HG03460 (cell line): ENCODE data around the gene ZFYVE28.

Experiments used
- ATAC-seq: cut with Tn5 transposase; IDR thresholded peaks from one replicate; pipeline ENCODE4 v1.9.1; 2021; ENCODE audit not compliant: unreplicated experiment

Gene ZFYVE28

GRCh38 chr4:2306773-2307410, 111.6 kb downstream of the ZFYVE28 start:
- no peak for ATAC-seq

DNA sequence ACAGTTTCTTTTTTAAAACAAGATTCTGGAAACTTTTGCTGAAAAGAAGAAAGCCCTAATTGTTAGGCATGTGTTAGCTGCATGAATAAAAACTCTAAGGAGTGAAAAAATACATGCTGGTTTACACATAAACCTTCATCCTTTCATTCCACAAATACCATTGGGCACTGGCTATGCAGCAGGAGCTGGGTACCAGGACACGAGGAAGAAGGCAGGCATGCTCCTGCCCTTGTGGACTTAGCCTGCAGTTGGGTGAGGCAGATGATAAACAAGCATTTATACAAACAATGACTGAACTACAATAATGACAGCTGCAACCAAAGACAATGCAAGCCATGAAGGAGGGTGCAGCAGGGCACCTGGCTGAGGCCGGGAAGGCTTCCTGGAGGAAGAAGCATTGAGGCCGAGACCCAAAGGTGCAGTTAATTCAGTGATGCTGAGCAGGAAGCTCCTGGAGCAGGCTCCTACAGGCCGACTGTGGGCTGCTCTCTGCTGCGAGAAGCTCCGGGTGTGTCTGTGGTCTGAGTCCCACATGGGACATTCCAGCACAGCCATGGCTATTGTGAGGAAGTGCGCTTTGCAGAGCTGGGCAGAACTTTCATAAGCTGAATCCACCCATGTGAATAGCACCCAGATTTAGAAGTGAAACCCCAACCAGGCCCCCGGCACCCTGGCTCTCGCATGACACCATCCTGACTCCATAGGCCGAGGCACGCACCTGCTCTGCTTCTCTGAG, 112.5 kb downstream of the ZFYVE28 start:
- ATAC-seq = no peak

DNA sequence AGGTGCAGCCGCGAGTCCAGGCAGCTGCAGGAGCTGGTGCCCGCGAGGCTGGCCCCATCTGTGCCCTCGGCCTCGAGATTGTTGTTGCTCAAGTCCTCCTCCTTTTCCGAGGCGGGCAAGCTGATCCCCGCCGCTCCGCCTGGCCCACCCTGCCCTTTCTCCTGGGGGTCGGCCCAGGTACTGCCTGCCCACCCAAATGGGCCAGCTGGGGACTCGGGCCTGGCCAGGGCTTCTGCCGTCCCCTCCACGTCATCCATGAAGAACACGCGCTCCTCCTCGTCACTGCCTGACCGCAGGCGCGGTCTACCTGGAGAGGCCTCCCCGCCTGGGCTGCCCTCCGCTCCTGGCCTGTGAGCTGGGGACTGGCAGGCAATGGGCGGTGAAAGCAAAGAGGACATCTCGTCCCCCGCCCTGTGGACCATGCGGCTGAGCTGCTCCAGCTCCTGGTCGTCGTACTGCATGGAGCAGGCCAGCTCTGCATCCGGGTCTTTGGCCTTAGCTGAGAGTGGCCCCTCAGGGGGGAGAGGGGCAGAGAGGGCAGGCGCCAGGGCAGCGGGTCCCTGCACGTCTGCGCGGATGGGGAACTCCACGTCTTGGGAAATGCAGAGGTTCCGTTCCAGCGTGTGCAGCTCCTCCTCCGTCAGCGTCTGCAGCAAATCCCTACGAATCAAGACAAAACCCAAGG, 113.4 kb downstream of the ZFYVE28 start:
- no peak for ATAC-seq

DNA sequence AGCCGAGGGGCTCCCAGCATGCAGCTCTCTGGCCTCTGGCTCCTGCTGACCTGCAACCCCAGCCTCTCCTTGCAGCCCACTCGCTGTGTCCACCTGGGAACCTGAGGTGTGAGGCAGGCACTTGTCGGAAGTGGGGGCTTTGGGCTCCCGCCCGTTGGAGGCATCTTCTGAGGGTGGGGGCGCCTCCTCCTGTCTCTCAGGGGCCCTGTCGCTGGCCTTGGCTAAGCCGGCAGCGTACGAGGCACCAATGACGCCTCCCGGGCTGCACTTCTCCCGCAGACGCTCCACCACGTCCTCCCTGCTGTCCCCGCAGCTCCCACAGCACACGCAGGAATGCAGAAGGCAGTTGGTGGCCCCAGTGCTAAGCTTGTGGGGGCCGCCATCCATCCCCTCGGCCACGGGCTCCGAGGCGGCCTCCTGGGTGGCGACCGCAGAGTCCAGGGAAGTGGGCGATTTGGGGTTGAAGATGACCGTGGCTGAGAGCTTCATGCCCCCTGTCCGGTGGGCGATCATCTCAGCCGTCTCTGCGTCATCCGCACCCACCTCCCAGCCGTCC, 114.0 kb downstream of the ZFYVE28 start:
- ATAC-seq = no peak

- ATAC-seq = no peak
These were observed 114.6 kb downstream of the ZFYVE28 start for GRCh38 chr4:2303686-2304320.

DNA sequence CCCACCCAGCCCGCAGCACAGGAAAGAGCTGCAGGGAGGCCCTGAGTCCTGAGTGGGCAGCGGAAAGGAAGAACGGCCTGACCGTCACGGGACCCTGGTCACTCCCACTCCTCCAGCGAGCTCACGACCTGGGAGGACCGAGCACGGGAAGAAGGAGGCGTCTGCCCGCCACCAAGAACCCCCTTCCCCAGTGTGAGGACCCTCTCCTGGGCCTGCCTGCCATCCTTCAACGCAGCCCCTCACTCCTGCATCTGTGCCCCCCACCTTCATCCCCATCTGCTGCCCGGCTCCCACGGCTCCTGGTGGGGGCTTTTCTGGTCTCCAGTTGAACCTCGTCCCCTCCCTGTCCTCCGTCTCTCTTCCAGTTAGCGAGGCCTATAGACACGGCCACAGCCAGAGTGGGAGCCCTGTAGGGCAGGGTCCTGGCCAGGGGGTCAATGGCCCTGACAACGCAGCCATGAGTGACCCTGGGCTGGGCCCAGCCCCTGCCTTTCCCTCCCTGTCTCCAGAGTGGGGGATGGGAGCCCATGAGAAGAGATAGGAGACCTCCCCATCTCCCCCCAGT, 115.2 kb downstream of the ZFYVE28 start:
- no peak for ATAC-seq

DNA sequence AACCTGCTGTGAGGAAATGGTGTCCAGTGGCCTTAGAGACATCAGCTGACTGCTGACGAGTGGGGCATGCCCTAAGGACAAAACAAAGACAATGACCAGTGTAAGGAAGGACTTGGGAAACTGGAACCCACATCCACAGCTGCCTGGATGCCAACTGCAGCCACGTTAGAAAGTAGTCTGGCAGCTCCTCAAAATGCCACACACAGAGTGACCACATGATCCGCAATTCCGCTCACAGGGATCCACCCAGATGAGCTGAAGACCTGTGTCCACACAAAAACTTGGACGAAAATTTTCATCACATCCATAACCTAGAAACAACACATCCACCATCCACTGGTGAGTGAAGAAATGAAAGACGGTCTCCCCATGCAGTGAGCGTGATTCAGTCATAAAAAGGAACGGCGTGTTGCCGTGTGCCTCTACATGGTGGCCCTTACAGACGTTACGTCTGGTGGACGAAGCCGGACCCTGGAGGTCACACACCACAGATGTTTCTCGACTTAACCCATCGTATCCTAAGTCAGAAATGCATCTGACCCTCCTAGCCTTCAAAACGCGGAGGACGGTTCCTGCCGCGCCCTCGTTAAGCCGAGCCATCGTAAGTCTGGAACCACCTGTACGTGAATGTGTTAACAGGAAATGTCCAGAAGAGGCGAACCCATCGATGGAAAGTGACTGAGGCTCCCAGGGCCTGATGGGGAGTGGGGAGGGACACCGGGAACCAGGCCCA, 115.9 kb downstream of the ZFYVE28 start:
- ATAC-seq = no peak

- ATAC-seq = no peak
These were observed 116.6 kb downstream of the ZFYVE28 start for GRCh38 chr4:2301806-2302205.

DNA sequence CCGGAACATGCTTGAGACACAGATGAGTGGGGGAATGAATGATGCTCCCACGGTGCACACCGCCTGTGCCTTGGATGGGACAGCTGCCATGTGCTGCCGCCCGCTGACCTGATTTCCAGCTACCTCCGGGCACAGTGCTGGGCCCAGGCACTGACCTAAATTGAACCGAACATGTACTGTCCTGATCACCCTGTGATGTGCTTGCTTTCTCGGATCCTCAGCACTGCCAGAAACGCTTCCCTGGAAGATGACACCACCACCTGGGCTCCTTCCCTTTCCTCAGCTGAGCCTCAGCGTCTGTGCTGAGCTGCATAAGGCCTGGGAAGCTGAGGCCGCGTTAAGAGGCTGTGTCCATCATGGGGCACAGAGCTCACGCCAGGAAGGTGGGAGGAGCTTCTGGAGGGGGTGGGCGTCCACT, 117.2 kb downstream of the ZFYVE28 start:
- no peak for ATAC-seq

DNA sequence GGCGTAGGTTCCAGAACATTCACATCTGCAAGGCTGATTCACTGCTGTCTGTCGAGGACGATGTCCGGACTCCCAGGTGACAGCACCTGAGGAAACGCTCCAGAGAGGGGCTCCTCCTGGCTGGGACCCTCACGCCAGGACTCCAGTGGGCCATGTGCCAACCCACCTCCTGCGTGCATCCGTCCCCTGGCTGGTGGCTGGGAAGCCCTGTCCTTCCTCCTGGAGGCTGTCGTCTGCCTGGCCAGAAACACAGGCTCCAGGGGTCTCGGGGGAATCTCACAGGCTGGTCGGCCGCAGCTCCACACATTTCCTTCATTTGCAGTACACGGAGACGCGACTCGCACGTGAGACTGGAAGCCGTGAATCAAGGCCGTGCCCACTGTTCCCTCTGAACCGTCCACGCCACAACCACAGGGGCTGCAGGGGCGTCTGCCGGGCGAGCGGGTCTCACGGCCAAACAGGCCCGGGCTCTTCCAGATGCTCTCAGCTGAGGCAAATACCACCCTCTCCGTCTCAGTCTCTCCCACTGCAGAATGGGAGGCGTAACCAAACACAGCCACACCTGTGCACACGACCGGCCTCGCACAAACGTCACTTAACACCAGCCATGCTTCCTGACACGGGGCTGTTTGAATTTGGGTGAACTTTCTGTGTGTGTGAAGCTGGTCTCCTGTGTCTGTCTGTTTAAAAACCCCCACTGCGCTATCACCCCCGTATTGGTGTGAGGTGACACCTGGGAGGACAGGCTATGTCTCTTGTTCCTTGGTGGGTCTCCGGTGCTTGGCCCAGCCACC, 117.8 kb downstream of the ZFYVE28 start:
- ATAC-seq = no peak

DNA sequence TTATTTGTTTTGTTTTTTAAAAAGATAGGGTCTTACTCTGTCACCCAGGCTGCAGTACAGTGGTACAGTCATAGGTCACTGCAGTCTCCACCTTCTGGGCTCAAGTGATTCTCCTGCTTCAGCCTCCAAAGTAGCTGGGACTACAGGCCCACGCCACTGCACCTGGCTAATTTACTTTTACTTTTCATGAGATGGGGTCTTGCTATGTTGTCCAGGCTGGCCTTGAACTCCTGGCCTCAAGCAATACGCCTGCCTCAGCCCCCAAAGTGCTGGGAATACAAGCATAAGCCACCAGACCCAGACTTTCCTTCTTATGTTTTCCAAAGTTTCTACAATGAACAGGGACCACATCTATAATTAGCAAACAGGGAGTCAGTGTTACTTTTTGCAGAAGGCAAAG, 118.7 kb downstream of the ZFYVE28 start:
- no peak for ATAC-seq

DNA sequence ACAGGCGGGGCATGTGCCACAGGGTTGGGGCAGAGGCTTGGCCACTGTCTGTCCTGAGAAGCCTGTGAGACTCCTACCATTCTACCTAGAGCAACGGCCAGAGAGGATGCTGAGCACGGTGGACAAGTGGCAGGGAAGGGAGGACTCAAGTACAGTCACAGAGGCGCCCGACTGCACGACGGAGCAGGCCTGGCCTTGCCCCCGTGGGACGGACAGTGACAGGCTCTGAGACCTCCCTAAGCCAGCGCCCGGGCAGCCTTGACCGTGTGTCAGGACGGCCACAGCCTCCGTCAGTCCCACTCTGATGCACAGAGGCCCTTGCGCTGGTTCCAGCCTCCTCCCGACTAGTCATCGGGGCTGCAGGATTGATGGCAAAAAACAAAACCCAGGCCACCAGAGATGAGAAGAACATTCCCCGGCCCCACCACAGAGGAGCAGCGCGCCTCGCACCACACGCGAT, 119.9 kb downstream of the ZFYVE28 start:
- no peak for ATAC-seq

DNA sequence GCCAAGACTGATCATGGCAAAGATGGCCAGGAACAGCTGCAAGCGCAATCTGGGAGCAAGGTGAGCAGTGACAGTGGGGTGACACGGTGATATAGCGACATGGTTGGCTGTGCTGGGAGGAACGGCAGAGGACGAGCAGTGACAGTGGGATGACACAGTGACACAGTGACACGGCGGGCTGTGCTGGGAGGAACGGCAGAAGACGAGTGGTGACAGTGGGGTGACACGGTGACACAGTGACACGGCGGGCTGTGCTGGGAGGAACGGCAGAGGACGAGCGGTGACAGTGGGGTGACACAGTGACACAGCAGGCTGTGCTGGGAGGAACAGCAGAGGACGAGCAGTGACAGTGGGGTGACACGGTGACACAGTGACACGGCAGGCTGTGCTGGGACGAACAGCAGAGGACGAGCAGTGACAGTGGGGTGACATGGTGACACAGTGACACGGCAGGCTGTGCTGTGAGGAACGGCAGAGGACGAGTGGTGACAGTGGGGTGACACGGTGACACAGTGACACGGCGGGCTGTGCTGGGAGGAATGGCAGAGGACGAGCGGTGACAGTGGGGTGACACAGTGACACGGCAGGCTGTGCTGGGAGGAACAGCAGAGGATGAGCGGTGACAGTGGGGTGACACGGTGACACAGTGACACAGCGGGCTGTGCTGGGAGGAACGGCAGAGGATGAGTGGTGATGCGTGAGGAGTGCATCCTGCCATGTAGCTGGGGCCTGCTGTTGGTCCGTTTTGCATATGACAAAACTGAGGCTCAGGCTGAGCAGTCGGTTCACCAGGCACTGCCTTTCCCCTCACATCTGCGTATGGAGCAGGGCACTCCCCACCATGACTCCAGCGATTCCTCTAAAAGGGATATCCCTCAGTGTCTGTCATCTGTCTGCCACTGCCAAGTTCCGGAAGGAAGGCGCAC, 120.6 kb downstream of the ZFYVE28 start:
- ATAC-seq = no peak

GRCh38 chr4:2296631-2297601, 121.5 kb downstream of the ZFYVE28 start:
- ATAC-seq = no peak

GRCh38 chr4:2295900-2296442, 122.5 kb downstream of the ZFYVE28 start:
- no peak for ATAC-seq

- ATAC-seq = no peak
These were observed 122.9 kb downstream of the ZFYVE28 start for GRCh38 chr4:2295500-2295899.

DNA sequence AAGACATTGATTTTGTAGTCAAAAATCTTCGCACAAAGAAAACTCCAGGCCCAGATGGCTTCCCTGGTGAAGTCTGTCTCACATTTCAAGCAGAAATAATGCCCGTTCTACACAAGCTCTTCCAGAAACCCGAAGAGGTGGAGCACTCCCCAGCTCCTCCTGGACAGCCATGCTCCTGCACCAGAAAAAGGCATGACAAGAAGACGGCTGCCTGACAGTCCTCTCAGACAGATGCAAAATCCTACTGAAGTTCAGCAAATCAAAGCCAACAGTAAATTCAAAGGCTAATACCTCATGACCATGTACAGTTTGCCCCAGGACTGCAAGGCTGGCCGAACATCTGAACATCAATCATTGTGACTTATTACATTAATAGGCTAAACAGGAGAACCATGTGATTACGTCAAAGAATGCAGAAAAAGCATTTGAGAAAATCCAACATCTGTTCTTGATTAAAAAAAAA, 125.8 kb downstream of the ZFYVE28 start:
- ATAC-seq = no peak
